GM20431 (cell line): ENCODE data around the gene CNTFR.
"Not testable (repeated sequence)": the region's sequence is repeated elsewhere in the genome, so short reads cannot be mapped to it uniquely, and the experiment has no call there.

ENCODE experiments used
- in situ Hi-C: fragments of 300-500 bp; cut with MseI, MboI; formaldehyde crosslinking; loops from one replicate; pipeline ENCODE4 v1.15.0; 2020; ENCODE audit warnings: low sequenced_read_pairs; ENCODE audit not compliant: unreplicated experiment

The CNTFR gene

DNA sequence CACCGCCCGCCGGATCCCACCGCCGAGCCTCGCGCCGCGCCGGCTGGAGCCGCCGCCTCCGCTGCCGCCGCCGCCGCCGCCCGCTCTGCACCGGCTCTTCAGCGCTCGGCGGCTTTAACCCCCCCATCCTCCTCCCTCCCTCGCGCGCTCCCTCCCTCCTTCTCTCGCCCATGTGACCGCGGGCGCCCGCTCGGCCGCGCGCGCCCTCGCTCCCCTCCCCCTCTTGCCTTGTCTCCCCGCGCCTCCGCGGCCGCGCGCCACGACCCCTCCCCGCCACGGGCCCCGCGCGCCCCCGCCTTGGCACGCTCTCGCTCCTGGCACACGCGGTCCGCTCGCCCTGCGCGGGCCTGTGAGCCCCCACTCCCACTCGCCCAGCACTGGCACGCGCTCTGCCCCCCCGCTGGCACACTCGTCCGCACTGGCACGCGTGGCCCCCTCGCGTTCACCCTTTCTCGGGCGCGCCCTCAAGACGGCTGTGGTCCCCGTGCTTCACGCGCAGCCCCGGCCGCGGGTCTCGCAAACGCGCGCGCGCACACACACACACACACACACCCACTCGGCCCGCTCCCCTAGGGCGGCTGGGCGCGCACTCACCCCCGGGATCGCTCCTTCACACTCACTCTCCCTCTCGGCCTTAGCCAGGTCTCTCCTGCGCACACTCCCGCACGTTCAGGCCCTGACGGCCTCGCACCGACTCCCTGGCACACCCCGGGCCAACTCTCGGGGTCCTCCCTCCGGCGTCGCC is at the start of gene CNTFR:
Gene CNTFR (minus strand): TSS at position 89 of the 745 bp plus-strand sequence. CDS start 20,743 bp downstream, outside the sequence.
- in situ Hi-C loops, result loop anchor here (10.0 kb wide), 1 partner anchor 55 kb away; no protein-coding TSS in a partner anchor

GRCh38 chr9:34639322-34639721 is 49.8 kb upstream of the CNTFR start:
- in situ Hi-C loops, result not testable (repeated sequence)

GRCh38 chr9:34638138-34638445 is 48.6 kb upstream of the CNTFR start:
- in situ Hi-C loops, result no loop called here

DNA sequence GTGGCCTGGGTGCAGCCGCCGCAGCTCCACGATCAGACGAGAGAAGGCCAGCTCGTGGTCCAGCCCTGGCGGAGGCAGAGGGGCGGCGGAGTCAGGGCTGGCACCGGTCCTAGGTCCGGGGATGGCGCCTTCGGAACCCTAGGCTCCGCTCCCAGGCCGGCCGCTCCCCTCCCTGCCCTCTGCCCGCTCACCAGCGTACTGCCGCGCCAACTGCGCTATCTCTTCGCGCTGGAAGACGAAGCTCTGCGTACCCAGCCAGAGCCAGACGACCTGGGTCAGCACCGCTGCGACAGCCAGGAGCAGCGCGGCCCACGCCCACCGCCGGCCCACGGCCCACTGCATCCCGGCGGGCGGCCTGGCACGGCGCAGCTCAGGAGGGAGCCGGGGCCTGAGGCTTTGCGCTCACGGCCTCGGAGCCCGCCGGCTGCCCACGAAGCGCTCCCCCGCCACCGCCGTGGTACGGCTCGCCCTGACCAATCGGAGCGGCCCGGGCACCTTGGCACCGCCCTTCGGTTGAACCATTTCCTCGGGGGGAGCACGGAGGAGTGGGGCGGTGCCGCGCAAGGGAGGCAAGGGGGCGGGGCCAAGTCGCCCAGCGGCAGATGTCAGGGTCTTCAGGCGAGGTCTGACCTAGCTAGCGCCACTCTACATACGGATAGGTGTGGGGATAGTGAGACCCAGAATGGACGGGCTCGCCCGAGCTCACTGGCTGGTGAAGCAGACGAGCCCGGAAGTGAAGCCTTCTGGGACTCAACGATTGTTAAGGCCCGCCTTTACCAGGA is 48.0 kb upstream of the CNTFR start, which contains the start of gene SIGMAR1:
Gene SIGMAR1 (minus strand): TSS at position 432 of the 782 bp plus-strand sequence. CDS start 90 bp downstream, at position 342.
- in situ Hi-C loops, result no loop called here

GRCh38 chr9:34636791-34637355 is 47.3 kb upstream of the CNTFR start:
- in situ Hi-C loops, result no loop called here

GRCh38 chr9:34635556-34635955 is 46.0 kb upstream of the CNTFR start:
- in situ Hi-C loops, result no loop called here

DNA sequence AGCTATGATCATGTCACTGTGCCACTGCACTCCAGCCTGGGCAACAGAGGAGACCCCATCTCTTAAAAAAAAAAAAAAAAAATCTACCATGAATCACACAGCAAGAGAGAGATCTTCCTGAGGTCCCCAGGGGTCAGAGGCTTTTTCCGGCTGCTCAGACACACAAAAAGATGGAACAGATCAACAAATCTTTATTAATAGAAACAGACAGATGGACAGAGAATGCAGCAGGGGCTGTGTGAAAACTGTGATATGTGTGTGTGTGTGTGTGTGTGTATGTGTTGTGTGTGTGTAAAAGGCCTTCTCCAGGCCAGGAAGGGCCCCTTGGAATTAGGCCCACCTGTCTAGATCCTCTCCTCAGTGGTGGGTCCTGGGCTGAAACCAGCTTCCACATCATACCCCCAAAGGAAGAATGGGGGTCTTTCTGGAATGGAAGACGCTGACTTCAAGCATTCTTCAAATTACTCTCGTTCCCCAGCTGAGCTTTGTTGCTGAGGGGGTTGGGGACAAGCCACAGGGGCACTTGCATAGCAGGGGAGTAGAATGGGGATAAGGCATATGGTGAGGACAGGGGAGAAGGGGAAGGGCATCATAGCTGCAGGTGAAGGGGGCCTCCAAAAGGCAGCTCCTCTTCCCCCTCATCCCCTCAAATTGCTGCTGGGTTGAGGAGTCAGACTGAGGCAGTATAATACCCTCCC is 45.2 kb upstream of the CNTFR start:
- in situ Hi-C loops, result no loop called here

GRCh38 chr9:34633851-34634550 is 44.5 kb upstream of the CNTFR start:
- in situ Hi-C loops, result no loop called here

DNA sequence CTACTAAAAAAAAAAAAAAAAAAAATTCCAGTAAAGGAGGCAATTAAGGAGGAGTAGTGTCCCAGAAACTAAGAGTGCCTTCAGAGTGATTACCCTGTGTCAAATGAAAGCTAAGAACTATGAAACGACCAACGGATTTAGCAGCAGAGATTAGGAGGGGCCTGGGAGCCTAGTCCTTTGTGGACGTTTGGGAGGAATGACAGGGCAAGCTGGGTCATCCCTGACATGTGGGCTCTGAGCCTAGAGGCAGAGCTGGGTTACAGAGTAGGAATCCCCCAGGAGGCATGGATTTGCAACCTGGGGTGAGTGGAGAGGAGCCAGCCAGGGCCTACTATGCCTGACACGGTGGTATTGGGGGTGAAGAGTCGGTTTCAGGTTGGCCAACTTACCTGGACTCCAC is 43.6 kb upstream of the CNTFR start:
- in situ Hi-C loops, result no loop called here

- in situ Hi-C loops, result no loop called here
Observed at GRCh38 chr9:34630402-34631154, 41.1 kb upstream of the CNTFR start.

DNA sequence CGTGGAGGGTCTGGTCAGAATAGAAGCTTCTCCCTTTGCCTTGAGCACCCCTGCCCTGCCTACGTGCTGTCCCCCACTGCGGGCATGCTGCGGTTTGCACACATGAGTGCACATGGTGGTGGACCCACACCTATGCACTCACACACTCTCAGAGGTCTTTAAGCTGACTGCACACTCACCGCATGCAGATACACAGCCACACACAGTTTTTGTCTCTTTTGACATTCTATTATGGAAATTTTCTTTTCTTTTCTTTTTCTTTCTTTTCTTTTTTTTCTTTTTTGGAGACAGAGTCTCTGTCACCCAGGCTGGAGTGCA is 39.9 kb upstream of the CNTFR start:
- in situ Hi-C loops, result no loop called here

GRCh38 chr9:34628656-34629490 is 39.3 kb upstream of the CNTFR start, which contains the start of gene ARID3C:
Gene ARID3C (minus strand): TSS chr9:34629066. CDS start chr9:34628014, 1,052 bp downstream.
- in situ Hi-C loops, result no loop called here

- in situ Hi-C loops, result no loop called here
Observed at GRCh38 chr9:34627716-34628655, 38.5 kb upstream of the CNTFR start.

DNA sequence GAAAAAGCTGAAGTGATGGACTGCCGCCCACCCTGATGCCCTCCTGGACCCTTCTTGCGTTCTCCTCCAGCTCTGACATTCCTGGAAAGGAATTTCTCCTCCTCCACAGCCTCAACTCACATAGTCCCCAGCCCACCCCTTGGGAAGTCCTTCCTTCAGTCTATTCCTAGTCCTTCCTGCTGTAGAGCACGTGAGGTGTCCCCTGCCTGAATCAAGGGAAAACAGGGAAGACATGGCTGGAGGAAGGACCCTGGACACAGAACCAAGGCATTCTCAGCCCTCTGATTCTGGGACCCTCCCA is 35.6 kb upstream of the CNTFR start:
- in situ Hi-C loops, result no loop called here

DNA sequence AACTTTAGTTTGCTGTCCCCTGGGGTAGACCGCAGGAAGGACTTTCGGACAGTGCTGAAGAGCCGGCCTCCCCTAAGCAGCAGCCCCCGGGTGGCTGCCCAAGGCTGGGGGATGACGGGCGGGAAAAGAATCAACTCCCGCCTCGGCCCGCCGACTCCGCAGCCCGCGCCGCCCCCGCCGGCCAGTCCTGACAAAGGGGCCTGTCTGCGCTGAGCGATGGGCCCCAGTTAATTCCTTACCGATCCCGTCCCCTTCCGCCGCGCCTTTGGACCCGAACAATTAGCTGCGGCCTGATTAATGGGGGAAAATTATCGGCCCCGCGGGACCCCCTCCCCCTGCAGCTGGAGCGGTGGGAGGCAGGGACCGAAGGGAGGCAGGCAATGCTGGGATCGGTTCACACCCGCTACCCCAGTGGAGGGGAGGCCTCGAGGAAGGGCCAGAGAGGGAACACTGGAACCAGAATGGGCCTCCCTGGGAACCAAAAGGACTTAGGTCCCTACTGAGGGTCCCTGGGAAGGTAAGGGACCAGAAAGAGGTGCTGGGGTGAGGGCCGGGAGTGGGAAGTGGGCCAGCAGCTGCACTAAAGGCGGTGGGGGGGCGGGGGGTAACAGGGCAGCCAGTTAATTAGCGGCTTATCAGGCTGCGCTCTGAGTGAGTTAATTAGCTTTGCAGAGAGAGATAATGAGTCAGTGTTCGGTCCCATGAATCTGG is 35.1 kb upstream of the CNTFR start:
- in situ Hi-C loops, result no loop called here

DNA sequence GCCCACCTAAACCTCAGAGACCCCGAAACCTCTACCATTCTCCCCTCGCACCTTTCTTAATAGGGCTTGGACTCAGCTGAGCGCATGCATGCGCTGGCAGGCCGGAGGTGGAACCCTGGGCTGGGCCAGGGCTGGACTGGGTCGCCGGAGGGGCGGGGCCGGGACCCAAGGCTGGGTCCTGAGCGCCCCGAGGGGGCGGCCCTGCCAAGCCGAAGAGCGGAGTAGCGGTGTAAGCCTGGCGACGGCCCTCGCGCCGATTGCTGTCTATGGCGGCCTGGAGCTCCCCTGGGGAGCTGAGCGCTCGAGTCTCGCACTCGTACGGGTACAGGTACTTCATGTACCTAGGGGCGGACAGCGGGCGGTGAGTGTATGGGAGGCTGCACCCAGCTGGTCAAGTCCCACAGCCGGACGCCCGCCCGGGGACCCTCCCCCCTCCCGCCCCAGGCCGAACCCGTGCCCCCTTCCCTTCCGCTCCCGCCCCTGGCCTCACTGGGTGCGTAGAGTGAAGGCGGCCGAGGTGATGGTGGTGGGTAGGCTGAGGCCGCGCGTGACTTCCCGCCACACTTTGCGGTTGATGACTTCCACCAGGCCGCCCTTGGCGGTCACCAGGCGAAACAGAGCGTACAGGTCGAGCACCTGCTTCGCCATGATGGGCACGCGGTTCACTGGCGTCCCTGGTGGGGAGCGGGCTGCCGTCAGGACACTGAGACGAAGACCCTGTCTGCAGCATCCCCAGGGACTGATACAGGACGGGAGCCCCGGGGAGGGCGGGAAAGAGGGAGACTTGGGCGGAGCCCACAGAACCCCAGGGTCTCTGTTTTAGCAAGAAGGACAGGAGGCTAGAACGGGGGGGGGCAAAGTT is 34.1 kb upstream of the CNTFR start:
- in situ Hi-C loops, result no loop called here
